GM23248 (cell line): ENCODE data around the gene BHMT. TPM values are rescaled to one million over a fixed set of nuclear protein-coding genes. Genes with fewer than 3 reads are reported as not detected.
"Not testable (repeated sequence)": the region's sequence is repeated elsewhere in the genome, so short reads cannot be mapped to it uniquely, and the experiment has no call there.

ENCODE experiments used
- DNase-seq: peaks from one replicate; pipeline ENCODE4 v3.0.0-alpha.2; 2015
- H2AFZ ChIP-seq: fragments of 200-600 bp; sonication (generic); 2 replicates; pipeline ENCODE4 v1.6.1; 2016; ENCODE audit warnings: antibody characterized with exemption
- H3F3A ChIP-seq: fragments of 200-600 bp; sonication (generic); 2 replicates; pipeline ENCODE4 v1.6.1; 2016; ENCODE audit warnings: mild to moderate bottlenecking, antibody characterized with exemption, mixed run types; ENCODE audit not compliant: insufficient read depth
- H3K27ac ChIP-seq: fragments of 200-600 bp; sonication (generic); 2 replicates; pipeline ENCODE4 v1.5.1; 2016; ENCODE audit warnings: mild to moderate bottlenecking
- H3K27me3 ChIP-seq: fragments of 200-600 bp; sonication (generic); replicated peaks from 2 replicates; pipeline ENCODE4 v1.6.1; 2016; ENCODE audit warnings: mild to moderate bottlenecking; ENCODE audit not compliant: insufficient read depth
- H3K36me3 ChIP-seq: fragments of 200-600 bp; sonication (generic); 2 replicates; pipeline ENCODE4 v1.6.1; 2016; ENCODE audit warnings: low read depth, mild to moderate bottlenecking
- H3K4me1 ChIP-seq: fragments of 200-600 bp; sonication (generic); 2 replicates; pipeline ENCODE4 v1.6.1; 2016; ENCODE audit warnings: mild to moderate bottlenecking; ENCODE audit not compliant: insufficient read depth
- H3K4me2 ChIP-seq: fragments of 200-600 bp; sonication (generic); one replicate; pipeline ENCODE4 v1.6.1; 2016; ENCODE audit warnings: mild to moderate bottlenecking; ENCODE audit not compliant: unreplicated experiment
- H3K4me3 ChIP-seq: fragments of 200-600 bp; sonication (generic); 2 replicates; pipeline ENCODE4 v1.5.1; 2016; ENCODE audit warnings: mild to moderate bottlenecking
- H3K79me2 ChIP-seq: fragments of 200-600 bp; sonication (generic); 2 replicates; pipeline ENCODE4 v1.6.1; 2016; ENCODE audit warnings: mild to moderate bottlenecking; ENCODE audit not compliant: insufficient read depth
- H3K9ac ChIP-seq: fragments of 200-600 bp; sonication (generic); 2 replicates; pipeline ENCODE4 v1.6.1; 2016; ENCODE audit warnings: mild to moderate bottlenecking
- H3K9me2 ChIP-seq: fragments of 200-600 bp; sonication (generic); 2 replicates; pipeline ENCODE4 v1.6.1; 2016; ENCODE audit warnings: mixed run types, mild to moderate bottlenecking, moderate library complexity; ENCODE audit not compliant: insufficient read depth
- H3K9me3 ChIP-seq: fragments of 200-600 bp; sonication (generic); one replicate; pipeline ENCODE4 v1.6.1; 2017; ENCODE audit warnings: low read depth
- H4K20me1 ChIP-seq: fragments of 200-600 bp; sonication (generic); 2 replicates; pipeline ENCODE4 v1.6.0; 2016; ENCODE audit not compliant: insufficient read depth
- EZH2 ChIP-seq: fragments of 200-600 bp; sonication (generic); IDR thresholded peaks from 2 replicates; pipeline ENCODE4 v1.6.1; 2018; ENCODE audit warnings: antibody characterized with exemption, mild to moderate bottlenecking; ENCODE audit not compliant: insufficient read depth, poor library complexity, severe bottlenecking
- EZH2phosphoT487 ChIP-seq: fragments of 200-600 bp; sonication (generic); IDR thresholded peaks from 2 replicates; pipeline ENCODE4 v1.6.1; 2018; ENCODE audit warnings: antibody characterized with exemption, moderate library complexity, mild to moderate bottlenecking, low read depth; ENCODE audit not compliant: insufficient read depth
- WGBS, 2 experiments: methylation state at CpG; one replicate each; pipeline ENCODE4 v1.1.6; 2015 to 2017; ENCODE audit warnings: low lambda C conversion rate in 2 of 2, low coverage in 1 of 2; ENCODE audit errors: missing lambda C conversion rate in 2 of 2; 5-methylcytosine and 5-hydroxymethylcytosine counted together
- in situ Hi-C: fragments of 300-500 bp; cut with MboI; formaldehyde crosslinking; loops from 2 replicates; pipeline ENCODE4 v1.15.0; 2020
- polyA plus RNA-seq: library from polyadenylated mRNA; unstranded; fragments of >200 nt; fragmentation: Nextera tagmentation; extraction: Ambion mirVana; gene quantifications from 2 replicates; pipeline ENCODE4 v1.2.1, GENCODE V29; 2016
- total RNA-seq: library from RNA; depleted of rRNA; stranded (reverse); fragments of >200 nt; shearing (Covaris generic); gene quantifications from 2 replicates; pipeline ENCODE4 v1.2.3, GENCODE V29; 2014

BHMT gene
- total and polyA plus RNA-seq, 2 experiments from 2014 or later: not detected

GRCh38 chr5:79171635-79172245 lies 60.1 kb downstream of the BHMT start:
- Histone ChIP-seq H3K27me3 (no peaks in the 10 kb centered on the region), H4K20me1 (no peaks in the 10 kb centered on the region), H3K4me1 (no peaks in the 10 kb centered on the region), H3K4me3 (no peak overlapping the region), H3F3A (no peaks in the 10 kb centered on the region), H2AFZ (no peak overlapping the region), H3K9me3 (no peaks in the 10 kb centered on the region), H3K36me3 (no peaks in the 10 kb centered on the region), H3K27ac (no peak overlapping the region), H3K4me2 (no peak overlapping the region), H3K9me2 (no peaks in the 10 kb centered on the region), H3K9ac (no peak overlapping the region), H3K79me2 (no peaks in the 10 kb centered on the region)
- WGBS, 2 experiments: 89 to 92% methylated on average over 6 of the region's 6 CpGs
- no peak for DNase-seq
- TF ChIP-seq EZH2 (no peak), EZH2phosphoT487 (no peak)
- in situ Hi-C loops: no loop called here

GRCh38 chr5:79172269-79172668 lies 60.7 kb downstream of the BHMT start:
- H3K36me3 ChIP-seq: no peaks in the 10 kb centered on the region
- no peak overlapping the region for H3K27ac ChIP-seq
- no peak overlapping the region for H2AFZ ChIP-seq
- in situ Hi-C loops: no loop called here
- 76 to 88% methylated on average over 1 of the region's 1 CpG for WGBS, 2 experiments
- no peaks in the 10 kb centered on the region for H3K9me3 ChIP-seq
- H3K27me3 ChIP-seq: no peaks in the 10 kb centered on the region
- no peaks in the 10 kb centered on the region for H3K79me2 ChIP-seq
- H3F3A ChIP-seq: no peaks in the 10 kb centered on the region
- no peaks in the 10 kb centered on the region for H3K9me2 ChIP-seq
- no peak for DNase-seq
- no peak overlapping the region for H3K4me3 ChIP-seq
- H4K20me1 ChIP-seq: no peaks in the 10 kb centered on the region
- no peak overlapping the region for H3K4me2 ChIP-seq
- TF ChIP-seq EZH2phosphoT487: no peak
- no peak for TF ChIP-seq EZH2
- H3K9ac ChIP-seq: no peak overlapping the region
- no peaks in the 10 kb centered on the region for H3K4me1 ChIP-seq

GRCh38 chr5:79173626-79174025 lies 62.0 kb downstream of the BHMT start:
- H3K9me3 ChIP-seq: no peaks in the 10 kb centered on the region
- no peaks in the 10 kb centered on the region for H3K4me1 ChIP-seq
- no peaks in the 10 kb centered on the region for H3K79me2 ChIP-seq
- no peaks in the 10 kb centered on the region for H3F3A ChIP-seq
- H3K4me2 ChIP-seq: no peak overlapping the region
- no peaks in the 10 kb centered on the region for H3K36me3 ChIP-seq
- WGBS, 2 experiments: 82 to 84% methylated on average over 6 of the region's 6 CpGs
- DNase-seq: no peak
- no peaks in the 10 kb centered on the region for H3K27me3 ChIP-seq
- H2AFZ ChIP-seq: no peak overlapping the region
- H3K9ac ChIP-seq: no peak overlapping the region
- in situ Hi-C loops: no loop called here
- no peak overlapping the region for H3K4me3 ChIP-seq
- TF ChIP-seq EZH2phosphoT487 (no peak), EZH2 (no peak)
- no peaks in the 10 kb centered on the region for H3K9me2 ChIP-seq
- H3K27ac ChIP-seq: no peak overlapping the region
- H4K20me1 ChIP-seq: no peaks in the 10 kb centered on the region

GRCh38 chr5:79180449-79180848 lies 68.8 kb downstream of the BHMT start:
- not testable (repeated sequence) for H3K27me3 ChIP-seq

More at GRCh38 chr5:79180449-79180848, 68.8 kb downstream of the BHMT start:
- H2AFZ ChIP-seq, H3K9ac ChIP-seq, H3F3A ChIP-seq, H3K4me2 ChIP-seq, DNase-seq, H3K27ac ChIP-seq, H3K9me3 ChIP-seq, H3K9me2 ChIP-seq, H4K20me1 ChIP-seq, H3K4me3 ChIP-seq, H3K79me2 ChIP-seq, H3K36me3 ChIP-seq, in situ Hi-C loops: not testable (repeated sequence)
- peaks cover 23% of the 10 kb centered on the region for H3K4me1 ChIP-seq
- 80 to 85% methylated on average over 3 to 4 of the region's 4 CpGs for WGBS, 2 experiments
